Endothelial cell of umbilical vein (primary cell): Measurements from ENCODE around the gene BMPR1B. TPM values are rescaled to one million over a fixed set of nuclear protein-coding genes. Genes with fewer than 3 reads are reported as not detected.

Experiments used
- BruUV-seq: library from RNA; stranded (reverse); fragments of 400-500 nt; replicated peaks from 2 replicates; lab custom pipeline; 2021; lab: Mats Ljungman, UMichigan
- CTCF ChIA-PET: fragments of 300-600, 350-600 bp; sonication (Branson Sonifier 250); formaldehyde crosslinking; loops from one replicate; lab custom pipeline; 2021; ENCODE audit warnings: antibody characterized with exemption, inconsistent platforms; lab: Charles Lee
- POLR2A ChIA-PET: fragments of 300-600, 350-600 bp; sonication (Branson Sonifier 250); formaldehyde crosslinking; loops from one replicate; lab custom pipeline; 2021; ENCODE audit warnings: antibody characterized with exemption, inconsistent platforms; lab: Charles Lee
- DNase-seq: peaks from one replicate; pipeline ENCODE4 v3.0.0-alpha.2; 2011; ENCODE audit warnings: low read depth, low spot score
- FAIRE-seq: peaks from 2 replicates; lab custom pipeline; 2011; peaks lifted over from hg19 to GRCh38; lab: Jason Lieb, UNC
- H2AFZ ChIP-seq: 2 replicates; pipeline ENCODE4 v1.6.0; 2012; ENCODE audit warnings: low read depth, low read length, control low read depth, inconsistent platforms
- H3K27ac ChIP-seq: 2 replicates; pipeline ENCODE4 v1.5.1; 2011; ENCODE audit warnings: low read depth, mild to moderate bottlenecking, control low read depth, low read length, moderate library complexity; ENCODE audit not compliant: insufficient read depth
- H3K27me3 ChIP-seq, 2 experiments: 2 replicates each; pipeline versions ENCODE4 v1.6.0 to v1.6.1; 2011; ENCODE audit warnings: low read length in 2 of 2, mixed read lengths in 1 of 2; ENCODE audit not compliant: control insufficient read depth in 2 of 2, insufficient read depth in 2 of 2
- H3K36me3 ChIP-seq, 2 experiments: 2 replicates in 1 of 2; 3 replicates in 1 of 2; pipeline ENCODE4 v1.5.1; 2011; ENCODE audit warnings: low read length in 2 of 2, mild to moderate bottlenecking in 1 of 2, moderate library complexity in 1 of 2; ENCODE audit not compliant: control insufficient read depth in 2 of 2, insufficient read depth in 2 of 2; ENCODE audit errors: extremely low read depth in 1 of 2
- H3K4me1 ChIP-seq: 3 replicates; pipeline ENCODE4 v1.5.1; 2011; ENCODE audit warnings: mild to moderate bottlenecking, low read length; ENCODE audit not compliant: control insufficient read depth, insufficient read depth; ENCODE audit errors: extremely low read depth
- H3K4me2 ChIP-seq: 2 replicates; pipeline ENCODE4 v1.6.1; 2011; ENCODE audit warnings: low read length, control low read depth, mixed read lengths; ENCODE audit not compliant: insufficient read depth
- H3K4me3 ChIP-seq, 3 experiments: fragments of 200-600 bp in 1 of 3; sonication (generic), shearing (Covaris generic) in 1 of 3; replicated peaks in 1 of 3; 2 replicates each; pipeline ENCODE4 v1.5.1; 2011 to 2016; ENCODE audit warnings: control low read depth in 3 of 3, low read length in 3 of 3, mild to moderate bottlenecking in 2 of 3, inconsistent platforms in 1 of 3, low read depth in 1 of 3, moderate library complexity in 1 of 3; ENCODE audit not compliant: insufficient read depth in 1 of 3
- H3K79me2 ChIP-seq: 2 replicates; pipeline ENCODE4 v1.6.0; 2012; ENCODE audit warnings: low read length, inconsistent platforms; ENCODE audit not compliant: control insufficient read depth, insufficient read depth
- H3K9ac ChIP-seq: replicated peaks from 2 replicates; pipeline ENCODE3; 2011; ENCODE audit warnings: low read length, control low read depth; ENCODE audit not compliant: insufficient read depth; ENCODE audit errors: extremely low read depth
- H3K9me1 ChIP-seq: replicated peaks from 3 replicates; pipeline ENCODE4 v1.6.0; 2011; ENCODE audit warnings: mild to moderate bottlenecking, low read length; ENCODE audit not compliant: control insufficient read depth, insufficient read depth; ENCODE audit errors: extremely low read depth
- H3K9me3 ChIP-seq: replicated peaks from 2 replicates; pipeline ENCODE4 v1.5.1; 2012; ENCODE audit warnings: low read length, inconsistent platforms; ENCODE audit not compliant: control insufficient read depth, insufficient read depth
- H4K20me1 ChIP-seq: replicated peaks from 2 replicates; pipeline ENCODE3; 2011; ENCODE audit warnings: mild to moderate bottlenecking, low read length; ENCODE audit not compliant: control insufficient read depth, insufficient read depth; ENCODE audit errors: extremely low read depth
- CTCF ChIP-seq, 2 donors: IDR thresholded peaks; 1 replicate in 1 of 2; 2 replicates in 1 of 2; pipeline ENCODE4 v1.5.1; 2011; ENCODE audit warnings: low read length in 2 of 2, mild to moderate bottlenecking in 2 of 2, moderate library complexity in 2 of 2, control low read depth in 1 of 2, inconsistent platforms in 1 of 2, low read depth in 1 of 2; ENCODE audit not compliant: insufficient read depth in 1 of 2; ENCODE audit errors: extremely low read depth in 1 of 2
- EZH2 ChIP-seq: IDR thresholded peaks from 2 replicates; pipeline ENCODE4 v1.6.1; 2012; ENCODE audit warnings: borderline replicate concordance, low read depth, mild to moderate bottlenecking, moderate library complexity, low read length, inconsistent platforms; ENCODE audit not compliant: severe bottlenecking
- FOS ChIP-seq: IDR thresholded peaks from 2 replicates; pipeline ENCODE4 v1.6.1; 2011; ENCODE audit warnings: mild to moderate bottlenecking, low read length, moderate library complexity, borderline replicate concordance; ENCODE audit not compliant: insufficient read depth
- GATA2 ChIP-seq: IDR thresholded peaks from 2 replicates; pipeline ENCODE4 v1.7.0; 2011; ENCODE audit warnings: low read depth, mild to moderate bottlenecking, moderate library complexity, mixed read lengths, low read length; ENCODE audit not compliant: insufficient read length, insufficient read depth
- JUN ChIP-seq: IDR thresholded peaks from 2 replicates; pipeline ENCODE4 v1.6.1; 2011; ENCODE audit warnings: borderline replicate concordance, low read depth; ENCODE audit not compliant: insufficient read length, insufficient read depth
- MAX ChIP-seq: IDR thresholded peaks from 2 replicates; pipeline ENCODE4 v1.6.1; 2011; ENCODE audit not compliant: insufficient read depth, insufficient read length
- MYC ChIP-seq: IDR thresholded peaks from one replicate; pipeline ENCODE4 v1.6.1; 2011; ENCODE audit warnings: mild to moderate bottlenecking, low read depth, low read length
- POLR2A ChIP-seq: IDR thresholded peaks from 2 replicates; pipeline ENCODE4 v1.6.1; 2012; ENCODE audit warnings: low read depth, mild to moderate bottlenecking, control low read depth, low read length
- POLR2AphosphoS5 ChIP-seq: IDR thresholded peaks from 2 replicates; pipeline ENCODE4 v1.6.1; 2012; ENCODE audit warnings: low read depth, mild to moderate bottlenecking, control low read depth, low read length, moderate library complexity; ENCODE audit not compliant: insufficient read depth
- dilution Hi-C: fragments of 300-500 bp; cut with MboI; formaldehyde crosslinking; loops from one replicate; pipeline ENCODE4 v1.15.0; 2019; ENCODE audit warnings: low sequenced_read_pairs; ENCODE audit not compliant: extremely low pct_ligation_motif_present
- intact Hi-C: fragments of 100-400 bp; cut with micrococcal nuclease; formaldehyde crosslinking; loops from one replicate; pipeline ENCODE4 v1.10.0; 2022
- polyA plus RNA-seq, 4 experiments: library from polyadenylated mRNA; depleted of rRNA in 3 of 4; stranded (reverse) in 3 of 4; unstranded in 1 of 4; fragments of >200 nt; gene quantifications; 2 replicates each; pipeline versions ENCODE4 v1.2.1 to v1.2.3, GENCODE V29; 2011 to 2012; ENCODE audit warnings: missing spikeins in 1 of 4
- total RNA-seq: library from RNA; stranded (reverse); gene quantifications from 2 replicates; pipeline ENCODE4 v1.2.3, GENCODE V29; 2021

Gene BMPR1B
- total and polyA plus RNA-seq, 2 donors (not counting 3 experiments of a cell fraction or from before 2014, with no cell fraction given): 0.28 to 2.1 TPM

GRCh38 chr4:94931626-94932025 lies 173.9 kb downstream of the BMPR1B start:
- H3K27me3 ChIP-seq: no peaks in the 10 kb centered on the region
- intact Hi-C loops: no loop called here
- H3K9me1 ChIP-seq: no peaks in the 10 kb centered on the region
- H3K9me3 ChIP-seq: no peaks in the 10 kb centered on the region
- FAIRE-seq (no peak), DNase-seq (no peak)
- H3K4me3 ChIP-seq: no peak overlapping the region
- H2AFZ ChIP-seq: no peak overlapping the region
- POLR2A ChIA-PET: no interaction called here
- no peak overlapping the region for H3K9ac ChIP-seq
- CTCF ChIA-PET: interaction anchor here (1.0 to 2.1 kb wide), 2 partner anchors 9 to 13 kb away, joined by 3 to 7 read pairs; no protein-coding TSS in a partner anchor
- H4K20me1 ChIP-seq: no peaks in the 10 kb centered on the region
- TF ChIP-seq EZH2: no peak
- no peak for TF ChIP-seq CTCF (IDR thresholded peaks at IDR 0.05; ENCODE audit: extremely low read depth in 1 of 2, insufficient read depth in 1 of 2, low read depth in 1 of 2, low read length in 2 of 2)
- TF ChIP-seq FOS: no peak
- no peak for TF ChIP-seq MAX
- TF ChIP-seq MYC: no peak
- H3K4me2 ChIP-seq: no peak overlapping the region
- H3K27ac ChIP-seq: no peak overlapping the region
- H3K4me1 ChIP-seq: peaks cover 2% of the 10 kb centered on the region
- BruUV-seq: no TSS peak
- no peaks in the 10 kb centered on the region for H3K36me3 ChIP-seq
- dilution Hi-C loops: no loop called here
- H3K79me2 ChIP-seq: no peaks in the 10 kb centered on the region

DNA sequence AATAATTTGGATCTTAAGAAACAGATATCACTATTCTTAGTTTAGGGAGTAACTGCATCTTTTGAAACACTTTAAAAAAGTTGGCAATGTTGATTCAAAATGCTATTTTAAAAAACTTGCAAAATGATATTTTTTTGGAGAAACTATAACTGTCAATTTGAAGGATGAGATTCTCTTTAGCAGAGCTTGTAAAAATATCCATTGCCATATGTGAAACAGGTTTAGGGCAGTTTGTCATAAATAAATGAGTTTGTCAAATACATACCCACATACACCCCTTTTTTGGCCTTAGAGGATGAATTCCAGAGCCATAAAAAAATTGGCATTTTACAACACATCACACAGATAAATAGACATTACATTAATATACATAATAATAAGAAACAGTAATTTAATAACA lies 174.6 kb downstream of the BMPR1B start:
- ChIA-PET CTCF (interaction anchor here (1.1 kb wide), 1 partner anchor 68 kb away, joined by 3 read pairs; no protein-coding TSS in a partner anchor), POLR2A (no interaction called here)
- Histone ChIP-seq H3K4me1 (peaks cover 2% of the 10 kb centered on the region), H3K4me2 (no peak overlapping the region), H3K79me2 (no peaks in the 10 kb centered on the region), H4K20me1 (no peaks in the 10 kb centered on the region), H3K9me3 (no peaks in the 10 kb centered on the region), H3K4me3 (no peak overlapping the region), H3K27ac (no peak overlapping the region), H3K9me1 (no peaks in the 10 kb centered on the region), H3K27me3 (no peaks in the 10 kb centered on the region), H3K36me3 (no peaks in the 10 kb centered on the region), H3K9ac (no peak overlapping the region), H2AFZ (no peak overlapping the region)
- no TSS peak for BruUV-seq
- TF ChIP-seq MYC (no peak), POLR2A (no peak), GATA2 (no peak), POLR2AphosphoS5 (no peak), EZH2 (no peak), FOS (no peak), MAX (no peak), JUN (no peak), CTCF (IDR thresholded peaks at IDR 0.05; ENCODE audit: extremely low read depth in 1 of 2, insufficient read depth in 1 of 2, low read depth in 1 of 2, low read length in 2 of 2) (no peak)
- dilution Hi-C loops: no loop called here
- intact Hi-C loops: no loop called here
- FAIRE-seq (no peak), DNase-seq (no peak)
